ENCODE results near the gene PLAGL2. TPM values are rescaled to one million over a fixed set of nuclear protein-coding genes. Genes with fewer than 3 reads are reported as not detected.
A peak's percentile ranks its signal among the peaks of the same experiment; 100 is the strongest.
"Not testable (repeated sequence)": the region's sequence is repeated elsewhere in the genome, so short reads cannot be mapped to it uniquely, and the experiment has no call there.

Gene PLAGL2
- total and polyA plus RNA-seq, 2 of the 8 experiments (the other 6 are each of a cell fraction or from before 2014, with no cell fraction given): 20.6 to 25.4 TPM

DNA sequence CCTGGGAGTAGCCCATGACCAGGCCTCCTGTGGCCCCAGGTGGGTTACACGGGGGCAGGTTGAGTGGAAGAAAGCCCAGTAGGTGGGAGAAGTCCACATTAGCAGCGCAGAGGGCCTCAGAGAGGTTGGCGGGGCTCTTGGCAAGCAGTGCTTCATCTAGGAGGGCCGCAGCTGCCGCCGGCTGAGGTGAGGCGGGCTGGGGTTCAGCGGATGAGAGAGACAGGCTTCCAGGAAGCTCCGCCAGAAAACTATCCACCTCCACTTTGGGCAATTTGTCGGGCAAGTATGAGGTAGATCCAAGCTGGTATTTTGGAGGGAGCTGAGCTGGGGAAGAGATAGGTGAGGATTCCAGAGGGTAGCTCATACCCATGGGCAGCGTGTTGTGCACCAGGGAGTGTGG is 10.9 kb downstream of the PLAGL2 start:
- H3K4me1 ChIP-seq (replicated peaks in 1 of 4; ENCODE audit: control insufficient read depth in 3 of 4, insufficient read depth in 4 of 4, low read length in 3 of 4); CTCF ChIA-PET (ENCODE audit: partially characterized antibody); H4K5ac ChIP-seq (ENCODE audit: insufficient read length, low read depth, low read length); FAIRE-seq; H2BK15ac ChIP-seq (ENCODE audit: low read length); H2AK5ac ChIP-seq (ENCODE audit: low read depth, low read length); H3K23ac ChIP-seq (ENCODE audit: insufficient read length); H3K4me3 ChIP-seq (ENCODE audit: extremely low read depth in 1 of 4, insufficient read depth in 2 of 4, low read depth in 3 of 4, low read length in 4 of 4); H2BK5ac ChIP-seq (ENCODE audit: low read depth, low read length); H3K23me2 ChIP-seq (ENCODE audit: low read depth, low read length); H3K9me3 ChIP-seq (ENCODE audit: insufficient read depth in 2 of 2, low read depth in 1 of 2, low read length in 1 of 2); DNase-seq (ENCODE audit: low read depth in 1 of 2, low spot score in 2 of 2); H3K27ac ChIP-seq (ENCODE audit: low read depth, low read length); H3K14ac ChIP-seq (ENCODE audit: insufficient read length); H2BK120ac ChIP-seq (replicated peaks; ENCODE audit: low read depth, low read length); H3K79me1 ChIP-seq (ENCODE audit: low read depth, low read length); H3K4me2 ChIP-seq (ENCODE audit: insufficient read depth in 1 of 2, low read depth in 2 of 2, low read length in 2 of 2); H3K27me3 ChIP-seq (replicated peaks in 1 of 4; ENCODE audit: control insufficient read depth in 3 of 4, extremely low read depth in 1 of 4, insufficient read depth in 3 of 4, low read length in 3 of 4); H3K4ac ChIP-seq (replicated peaks; ENCODE audit: insufficient read length, low read depth, low read length); H3K18ac ChIP-seq (ENCODE audit: extremely low read depth, low read length); H2BK20ac ChIP-seq (ENCODE audit: low read length); H3K56ac ChIP-seq (replicated peaks; ENCODE audit: insufficient read length, low read depth, low read length); H2AFZ ChIP-seq (ENCODE audit: low read length); H4K8ac ChIP-seq (ENCODE audit: extremely low read depth, insufficient read depth, low read length); H3K9ac ChIP-seq (replicated peaks in 1 of 4; ENCODE audit: extremely low read depth in 1 of 4, low read depth in 3 of 4, low read length in 3 of 4); H4K91ac ChIP-seq (replicated peaks; ENCODE audit: insufficient read length, low read length): not testable (repeated sequence)
- Histone ChIP-seq H3K36me3 (ENCODE audit: control insufficient read depth in 2 of 4, insufficient read depth in 4 of 4, low read length in 3 of 4) (peaks cover 48 to 63% (median 53%) of the 10 kb centered on the region in 4 experiments), H3K79me2 (ENCODE audit: control insufficient read depth in 1 of 2, insufficient read depth in 2 of 2, low read length in 2 of 2) (peaks cover 0 to 20% of the 10 kb centered on the region in 2 experiments; a peak in 3 of 4 replicates), H2BK12ac (ENCODE audit: low read depth, low read length) (0 out of 2 replicates have a peak overlapping the region, but pooled peaks have one; percentile 39), H4K20me1 (replicated peaks in 1 of 2; ENCODE audit: control insufficient read depth in 1 of 2, insufficient read depth in 2 of 2, low read length in 2 of 2) (peaks cover 14 to 18% of the 10 kb centered on the region in 2 experiments)
- WGBS, 2 experiments (ENCODE audit: extremely low coverage in 1 of 2, insufficient coverage in 1 of 2, insufficient read length in 1 of 2, insufficient replicate concordance in 2 of 2, low coverage in 1 of 2, low lambda C conversion rate in 2 of 2, missing lambda C conversion rate in 1 of 2): 88% methylated on average over 9 of the region's 11 CpGs; no CpG with 5 or more reads in 1 of the 2 experiments
- POLR2A ChIA-PET (ENCODE audit: partially characterized antibody): interaction anchor here (1.5 kb wide), 2 partner anchors 9 to 10 kb away, joined by 3 to 6 read pairs; partner anchors contain the start of gene PLAGL2

Measured in H1 (cell line).